Gastroesophageal sphincter (tissue), 4 donors: Measurements from ENCODE around the gene CAP1. TPM values are rescaled to one million over a fixed set of nuclear protein-coding genes. Genes with fewer than 3 reads are reported as not detected.
A peak's percentile ranks its signal among the peaks of the same experiment; 100 is the strongest.
"Not testable (repeated sequence)": the region's sequence is repeated elsewhere in the genome, so short reads cannot be mapped to it uniquely, and the experiment has no call there.

Experiments used
- ATAC-seq: fragments of 150-250 bp; one replicate; pipeline ENCODE4 v1.9.1; 2016; ENCODE audit warnings: mild to moderate bottlenecking, moderate library complexity
- H3K27ac ChIP-seq, 4 donors: fragments of 200-600 bp; sonication (generic) in 3 of 4; 1 replicate in 3 of 4; 2 replicates in 1 of 4; pipeline ENCODE4 v1.5.1; 2016 to 2019
- H3K27me3 ChIP-seq: fragments of 200-600 bp; sonication (generic); one replicate; pipeline ENCODE4 v1.5.1; 2019
- H3K36me3 ChIP-seq, 2 donors: fragments of 200-600 bp; sonication (generic); one replicate each; pipeline ENCODE4 v1.5.1; 2019; ENCODE audit warnings: control low read depth in 1 of 2
- H3K4me1 ChIP-seq, 3 donors: fragments of 200-600 bp; sonication (generic); 1 replicate in 2 of 3; 2 replicates in 1 of 3; pipeline ENCODE4 v1.5.1; 2016 to 2019; ENCODE audit warnings: control low read depth in 2 of 3
- H3K4me3 ChIP-seq, 2 donors: fragments of 200-600 bp; sonication (generic); one replicate each; pipeline ENCODE4 v1.5.1; 2019; ENCODE audit warnings: mild to moderate bottlenecking in 1 of 2, moderate library complexity in 1 of 2
- H3K9me3 ChIP-seq, 3 donors: fragments of 200-600 bp; sonication (generic); one replicate each; pipeline ENCODE4 v1.5.1; 2017 to 2019; ENCODE audit warnings: control low read depth in 2 of 3
- CTCF ChIP-seq, 4 experiments: fragments of 200-600 bp in 2 of 4; fragments of 450-650 bp in 2 of 4; sonication (generic) in 1 of 4; IDR thresholded peaks; one replicate each; pipeline ENCODE4 v1.5.1; 2017 to 2019; ENCODE audit warnings: antibody characterized with exemption in 4 of 4, mild to moderate bottlenecking in 2 of 4, moderate library complexity in 2 of 4
- EP300 ChIP-seq: sonication (generic); formaldehyde crosslinking; IDR thresholded peaks from one replicate; pipeline ENCODE4 v1.6.1; 2017; ENCODE audit warnings: antibody characterized with exemption, mild to moderate bottlenecking
- POLR2A ChIP-seq, 2 donors: fragments of 450-650 bp; IDR thresholded peaks; one replicate each; pipeline ENCODE4 v1.6.1; 2017; ENCODE audit warnings: antibody characterized with exemption in 2 of 2, mild to moderate bottlenecking in 2 of 2, moderate library complexity in 1 of 2
- POLR2AphosphoS5 ChIP-seq: sonication (generic); formaldehyde crosslinking; IDR thresholded peaks from one replicate; pipeline ENCODE4 v1.6.1; 2017; ENCODE audit warnings: antibody characterized with exemption
- WGBS, 2 donors: methylation state at CpG; one replicate each; pipeline ENCODE4 v1.1.5; 2018; ENCODE audit warnings: low coverage in 1 of 2; 5-methylcytosine and 5-hydroxymethylcytosine counted together
- total RNA-seq, 4 donors: library from RNA; depleted of rRNA; stranded (reverse); fragments of >200 nt; gene quantifications; one replicate each; pipeline ENCODE4 v1.1.0, GENCODE V29; 2016

CAP1 gene
- total RNA-seq, 4 donors from 2014 or later: 421 to 533 (median 500) TPM

GRCh38 chr1:40030528-40031135 lies 9.9 kb upstream of the CAP1 start:
- TF ChIP-seq CTCF (IDR thresholded peaks at IDR 0.05) (no peak), EP300 (no peak), POLR2A (IDR thresholded peaks at IDR 0.05) (no peak), POLR2AphosphoS5 (no peak)
- peaks cover 6% of the 10 kb centered on the region for H3K27me3 ChIP-seq
- ATAC-seq: no peak
- H3K9me3 ChIP-seq: no peaks in the 10 kb centered on the region
- no peak overlapping the region for H3K4me3 ChIP-seq
- no peak overlapping the region for H3K27ac ChIP-seq
- 66 to 75% methylated on average over 1 to 3 of the region's 3 CpGs for WGBS, 2 donors
- no peaks in the 10 kb centered on the region for H3K36me3 ChIP-seq
- peaks cover 0 to 20% (median 0%) of the 10 kb centered on the region in 3 donors for H3K4me1 ChIP-seq

- Histone ChIP-seq H3K9me3 (no peaks in the 10 kb centered on the region), H3K36me3 (no peaks in the 10 kb centered on the region), H3K4me3 (no peak overlapping the region), H3K27ac (no peak overlapping the region), H3K27me3 (no peaks in the 10 kb centered on the region), H3K4me1 (peaks cover 2 to 37% (median 6%) of the 10 kb centered on the region in 3 donors)
- TF ChIP-seq CTCF (IDR thresholded peaks at IDR 0.05) (peak; percentile 46 to 63 (median 50)), POLR2A (IDR thresholded peaks at IDR 0.05) (no peak), POLR2AphosphoS5 (no peak), EP300 (no peak)
- ATAC-seq: peak; percentile 56
- WGBS, 2 donors: 50 to 54% methylated on average over 4 of the region's 4 CpGs
Observed at GRCh38 chr1:40032240-40032891, 8.2 kb upstream of the CAP1 start.

- H3K27ac ChIP-seq: peak overlapping the region in 2 of 4 donors; percentile 30 to 38
- WGBS, 2 donors: 40 to 83% methylated on average over 1 to 2 of the region's 2 CpGs
- no peak overlapping the region for H3K4me3 ChIP-seq
- H3K36me3 ChIP-seq: no peaks in the 10 kb centered on the region
- H3K4me1 ChIP-seq: peaks cover 2 to 60% (median 13%) of the 10 kb centered on the region in 3 donors
- no peaks in the 10 kb centered on the region for H3K9me3 ChIP-seq
- TF ChIP-seq POLR2AphosphoS5 (no peak), EP300 (no peak), CTCF (IDR thresholded peaks at IDR 0.05) (no peak), POLR2A (IDR thresholded peaks at IDR 0.05) (no peak)
- no peaks in the 10 kb centered on the region for H3K27me3 ChIP-seq
- no peak for ATAC-seq
Observed at GRCh38 chr1:40034869-40035268, 5.7 kb upstream of the CAP1 start.

GRCh38 chr1:40036574-40036973 lies 4.0 kb upstream of the CAP1 start:
- Histone ChIP-seq H3K4me1 (peaks cover 2 to 64% (median 13%) of the 10 kb centered on the region in 3 donors), H3K9me3 (no peaks in the 10 kb centered on the region), H3K4me3 (no peak overlapping the region), H3K27me3 (no peaks in the 10 kb centered on the region), H3K27ac (peak overlapping the region; percentile 27 to 100 (median 77)), H3K36me3 (no peaks in the 10 kb centered on the region)
- TF ChIP-seq EP300: no peak
- ATAC-seq: no peak
- WGBS, 2 donors: 15% methylated on average over 4 of the region's 4 CpGs; no CpG with 5 or more reads in 1 of the 2 donors

GRCh38 chr1:40037254-40037653 lies 3.3 kb upstream of the CAP1 start:
- H3K9me3 ChIP-seq, H3K36me3 ChIP-seq, H3K4me3 ChIP-seq, ATAC-seq, H3K27me3 ChIP-seq: not testable (repeated sequence)
- Histone ChIP-seq H3K27ac (peak overlapping the region; percentile 27 to 100 (median 77)), H3K4me1 (peaks cover 2 to 68% (median 19%) of the 10 kb centered on the region in 3 donors)
- 80 to 100% methylated on average over 1 to 8 of the region's 8 CpGs for WGBS, 2 donors

- 55 to 58% methylated on average over 3 of the region's 3 CpGs for WGBS, 2 donors
- Histone ChIP-seq H3K36me3 (no peaks in the 10 kb centered on the region), H3K4me1 (peaks cover 5 to 76% (median 33%) of the 10 kb centered on the region in 3 donors), H3K27ac (peak overlapping the region; percentile 93 to 100 (median 98)), H3K4me3 (no peak overlapping the region), H3K27me3 (no peaks in the 10 kb centered on the region), H3K9me3 (no peaks in the 10 kb centered on the region)
- ATAC-seq: no peak
- TF ChIP-seq EP300 (no peak), CTCF (IDR thresholded peaks at IDR 0.05) (no peak), POLR2A (IDR thresholded peaks at IDR 0.05) (no peak), POLR2AphosphoS5 (no peak)
Observed at GRCh38 chr1:40038697-40039096, 1.8 kb upstream of the CAP1 start.
